Measurements from ENCODE around the gene SEMA6B. TPM values are rescaled to one million over a fixed set of nuclear protein-coding genes. Genes with fewer than 3 reads are reported as not detected.
A peak's percentile ranks its signal among the peaks of the same experiment; 100 is the strongest.

SEMA6B gene
- polyA plus RNA-seq, 1 of the 3 experiments (the other 2 are of a cell fraction), result 3.7 TPM

DNA sequence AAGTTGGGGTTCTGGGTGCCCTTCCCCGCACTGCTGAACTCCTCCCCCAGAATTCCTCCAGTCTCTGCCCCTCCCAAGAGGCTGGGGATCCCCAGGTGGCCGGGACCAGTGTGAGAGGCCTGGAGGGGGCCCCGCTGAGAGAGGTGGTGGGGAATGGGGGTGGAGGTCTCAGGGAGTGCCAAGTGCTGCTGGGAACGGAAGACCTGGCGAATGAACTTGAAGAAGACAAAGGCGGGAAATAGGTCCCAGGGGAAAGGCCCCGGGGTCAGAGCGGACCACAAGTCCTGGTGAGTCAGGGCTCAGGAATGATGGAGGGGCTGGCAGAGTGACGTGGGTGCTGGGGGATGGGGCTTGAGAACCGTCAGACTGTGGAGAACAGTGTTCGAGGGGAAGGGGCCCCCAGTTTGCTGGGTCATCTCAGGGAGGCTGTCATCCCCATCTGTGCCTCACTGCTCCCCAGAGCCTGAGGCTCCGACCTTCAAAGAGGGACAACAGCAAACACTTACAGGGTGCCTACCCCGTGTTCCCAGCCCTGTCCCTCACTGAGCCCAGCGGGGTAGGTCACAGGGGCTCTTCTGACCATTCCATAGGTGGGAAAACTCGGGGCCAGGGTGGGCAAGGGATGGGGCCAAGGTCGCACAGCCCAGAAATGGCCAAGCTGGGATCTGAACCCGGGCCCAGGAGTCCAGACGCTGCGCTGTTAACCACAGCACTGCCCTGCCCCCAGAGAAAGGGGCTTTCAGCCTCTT, 16.0 kb upstream of the SEMA6B start:
- H3K4me2 ChIP-seq, result no peak overlapping the region
- H4K20me1 ChIP-seq (ENCODE audit: insufficient read depth), result no peaks in the 10 kb centered on the region
- DNase-seq, result peak; percentile 58
- peak overlapping the region; percentile 23; the same call in 1 of the 2 replicates for H3K9ac ChIP-seq
- 3% methylated on average over 11 of the region's 19 CpGs for WGBS (ENCODE audit: low lambda C conversion rate)
- ChIA-PET CTCF (interaction anchor here (0.6 to 13.0 kb wide), 21 partner anchors 9 to 342 kb away, joined by 3 to 200 read pairs (median 6); partner anchors contain the start of gene TNFAIP8L1), POLR2A (no interaction called here)
- peak overlapping the region; percentile 89 for H2AFZ ChIP-seq (ENCODE audit: low read depth)
- peaks cover 13% of the 10 kb centered on the region; the same call in 1 of the 2 replicates for H3K27me3 ChIP-seq (ENCODE audit: insufficient read depth)
- H3K9me2 ChIP-seq, result no peaks in the 10 kb centered on the region
- H3K4me3 ChIP-seq (ENCODE audit: low read depth in 2 of 2, low read length in 1 of 2), result peak overlapping the region in 1 of 2 experiments; percentile 39; a peak in 1 of 4 replicates
- no peaks in the 10 kb centered on the region for H3K9me3 ChIP-seq
- no peaks in the 10 kb centered on the region for H3K4me1 ChIP-seq (ENCODE audit: control insufficient read depth in 1 of 2, insufficient read depth in 2 of 2, low read depth in 1 of 2, low read length in 1 of 2)
- H3K36me3 ChIP-seq (replicated peaks in 1 of 2; ENCODE audit: control insufficient read depth in 1 of 2, insufficient read depth in 2 of 2, low read length in 1 of 2), result no peaks in the 10 kb centered on the region
- TF ChIP-seq GATA2 (CRISPR knock-in tag; IDR thresholded peaks at IDR 0.05) (no peak), TEAD4 (IDR thresholded peaks at IDR 0.05; ENCODE audit: borderline replicate concordance, insufficient read depth) (peak; percentile 42; the same call in 1 of the 2 replicates), RAD21 (IDR thresholded peaks at IDR 0.05; ENCODE audit: low read length) (no peak), FOSL2 (IDR thresholded peaks at IDR 0.05; ENCODE audit: borderline replicate concordance, low read depth) (peak; percentile 80; the same call in 1 of the 2 replicates), PBX3 (IDR thresholded peaks at IDR 0.05) (no peak; the same call in 1 of the 2 replicates), RXRA (IDR thresholded peaks at IDR 0.05; ENCODE audit: borderline replicate concordance, low read depth) (peak; percentile 75; the same call in 1 of the 2 replicates), TCF12 (IDR thresholded peaks at IDR 0.05) (peak; percentile 48; the same call in 1 of the 2 replicates), USF1 (IDR thresholded peaks at IDR 0.05; ENCODE audit: borderline replicate concordance, low read depth) (no peak), JUND (IDR thresholded peaks at IDR 0.05) (no peak; the same call in 1 of the 2 replicates), NFIC (IDR thresholded peaks at IDR 0.05; ENCODE audit: borderline replicate concordance) (no peak)
- TF ChIP-seq, protein P1, sequence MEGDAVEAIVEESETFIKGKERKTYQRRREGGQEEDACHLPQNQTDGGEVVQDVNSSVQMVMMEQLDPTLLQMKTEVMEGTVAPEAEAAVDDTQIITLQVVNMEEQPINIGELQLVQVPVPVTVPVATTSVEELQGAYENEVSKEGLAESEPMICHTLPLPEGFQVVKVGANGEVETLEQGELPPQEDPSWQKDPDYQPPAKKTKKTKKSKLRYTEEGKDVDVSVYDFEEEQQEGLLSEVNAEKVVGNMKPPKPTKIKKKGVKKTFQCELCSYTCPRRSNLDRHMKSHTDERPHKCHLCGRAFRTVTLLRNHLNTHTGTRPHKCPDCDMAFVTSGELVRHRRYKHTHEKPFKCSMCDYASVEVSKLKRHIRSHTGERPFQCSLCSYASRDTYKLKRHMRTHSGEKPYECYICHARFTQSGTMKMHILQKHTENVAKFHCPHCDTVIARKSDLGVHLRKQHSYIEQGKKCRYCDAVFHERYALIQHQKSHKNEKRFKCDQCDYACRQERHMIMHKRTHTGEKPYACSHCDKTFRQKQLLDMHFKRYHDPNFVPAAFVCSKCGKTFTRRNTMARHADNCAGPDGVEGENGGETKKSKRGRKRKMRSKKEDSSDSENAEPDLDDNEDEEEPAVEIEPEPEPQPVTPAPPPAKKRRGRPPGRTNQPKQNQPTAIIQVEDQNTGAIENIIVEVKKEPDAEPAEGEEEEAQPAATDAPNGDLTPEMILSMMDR (IDR thresholded peaks at IDR 0.05), result no peak
- TF ChIP-seq, protein P2, sequence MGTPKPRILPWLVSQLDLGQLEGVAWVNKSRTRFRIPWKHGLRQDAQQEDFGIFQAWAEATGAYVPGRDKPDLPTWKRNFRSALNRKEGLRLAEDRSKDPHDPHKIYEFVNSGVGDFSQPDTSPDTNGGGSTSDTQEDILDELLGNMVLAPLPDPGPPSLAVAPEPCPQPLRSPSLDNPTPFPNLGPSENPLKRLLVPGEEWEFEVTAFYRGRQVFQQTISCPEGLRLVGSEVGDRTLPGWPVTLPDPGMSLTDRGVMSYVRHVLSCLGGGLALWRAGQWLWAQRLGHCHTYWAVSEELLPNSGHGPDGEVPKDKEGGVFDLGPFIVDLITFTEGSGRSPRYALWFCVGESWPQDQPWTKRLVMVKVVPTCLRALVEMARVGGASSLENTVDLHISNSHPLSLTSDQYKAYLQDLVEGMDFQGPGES (IDR thresholded peaks at IDR 0.05; ENCODE audit: low read depth, low read length), result no peak
- H3K79me2 ChIP-seq (ENCODE audit: insufficient read depth), result no peaks in the 10 kb centered on the region
- peak overlapping the region in 1 of 2 experiments; percentile 49; a peak in 2 of 4 replicates for H3K27ac ChIP-seq (ENCODE audit: low read depth in 2 of 2, low read length in 1 of 2)
- peaks cover 12% of the 10 kb centered on the region for H3F3A ChIP-seq (replicated peaks; ENCODE audit: insufficient read depth)
